HG02571 (cell line): Measurements from ENCODE around the gene IL1RAPL1.
A peak's percentile ranks its signal among the peaks of the same experiment; 100 is the strongest.

Experiments
- ATAC-seq: cut with Tn5 transposase; IDR thresholded peaks from one replicate; pipeline ENCODE4 v1.9.1; 2021; ENCODE audit warnings: mild to moderate bottlenecking, moderate library complexity; ENCODE audit not compliant: unreplicated experiment

Gene IL1RAPL1

DNA sequence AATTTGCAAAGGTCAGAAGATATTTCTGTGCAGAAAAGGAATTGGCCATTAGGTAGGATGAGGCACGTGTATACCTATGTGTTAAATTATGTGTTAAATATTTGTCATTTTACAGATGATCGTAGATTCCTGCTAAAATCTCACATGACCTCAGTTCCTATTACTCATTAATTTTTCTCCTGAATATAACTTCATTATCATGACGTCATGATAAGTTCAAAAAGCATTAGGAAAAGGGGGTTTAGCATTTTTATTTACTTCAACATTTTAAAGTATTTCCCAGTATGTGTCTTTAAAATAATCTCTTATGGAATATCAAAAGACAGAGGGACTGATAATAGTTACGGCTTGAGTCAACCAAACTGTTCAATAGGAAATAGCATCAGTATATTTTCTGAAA lies 372.8 kb downstream of the IL1RAPL1 start:
- ATAC-seq: no peak

GRCh38 chrX:28966331-28966730 lies 379.1 kb downstream of the IL1RAPL1 start:
- no peak for ATAC-seq

DNA sequence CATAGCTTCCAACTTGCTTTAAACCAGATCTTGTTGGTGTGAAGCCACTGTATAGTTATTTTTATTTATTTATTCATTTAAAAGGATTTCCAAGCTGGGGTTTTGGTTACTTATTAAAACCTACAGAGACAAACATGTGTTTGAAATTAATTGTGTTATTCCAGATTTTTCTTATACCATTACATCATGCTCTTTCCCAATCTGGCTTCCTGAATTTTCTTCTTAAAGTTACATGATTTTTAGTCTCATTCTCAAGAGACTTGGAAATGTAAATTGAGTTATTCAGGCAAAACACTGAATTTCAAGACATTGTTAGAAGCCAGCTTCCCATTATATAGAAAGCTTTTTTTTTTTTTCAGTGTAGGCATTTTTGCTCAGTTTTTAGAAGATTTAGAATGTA lies 381.9 kb downstream of the IL1RAPL1 start:
- ATAC-seq: no peak

DNA sequence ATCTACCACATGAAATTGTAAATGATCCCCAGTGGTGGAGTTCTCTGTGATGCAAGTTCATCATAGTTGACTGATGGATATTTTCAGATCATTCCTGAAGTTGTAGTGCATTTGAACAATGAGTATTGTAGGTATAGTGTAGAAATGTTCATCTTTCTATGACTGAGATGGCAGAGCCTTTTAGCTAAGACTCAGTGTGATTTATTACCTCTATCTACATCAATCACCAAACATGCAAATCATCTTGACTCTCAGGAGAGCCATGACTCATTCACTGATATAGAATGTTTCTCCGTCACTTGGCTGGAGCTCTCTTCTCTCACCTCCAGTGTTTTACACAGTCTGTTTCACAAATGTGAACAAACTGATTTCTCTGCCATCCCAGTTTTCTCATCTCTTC lies 392.6 kb downstream of the IL1RAPL1 start:
- no peak for ATAC-seq

- ATAC-seq: peak; percentile 60
Observed at GRCh38 chrX:28981952-28982351, 394.7 kb downstream of the IL1RAPL1 start.

DNA sequence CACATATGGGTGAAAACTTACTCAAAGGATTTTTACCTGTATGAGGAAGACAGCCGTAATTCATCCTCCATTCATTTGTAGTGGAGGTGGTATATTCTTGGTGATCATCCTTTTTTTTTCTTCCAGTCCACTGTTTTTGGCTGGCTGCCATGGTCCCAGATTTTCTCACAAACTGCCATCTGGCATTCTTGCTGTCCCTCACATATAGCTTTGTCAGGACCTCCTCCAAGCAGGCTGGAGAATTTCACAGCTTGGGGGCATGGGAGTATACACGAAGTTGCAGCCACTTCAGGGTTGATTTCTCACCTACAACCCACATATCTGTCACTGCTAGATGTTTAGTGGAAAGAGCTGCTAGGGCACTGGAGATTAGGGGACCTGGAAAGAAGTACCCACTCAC lies 401.0 kb downstream of the IL1RAPL1 start:
- ATAC-seq: no peak

GRCh38 chrX:28997706-28998463 lies 410.6 kb downstream of the IL1RAPL1 start:
- ATAC-seq: no peak

DNA sequence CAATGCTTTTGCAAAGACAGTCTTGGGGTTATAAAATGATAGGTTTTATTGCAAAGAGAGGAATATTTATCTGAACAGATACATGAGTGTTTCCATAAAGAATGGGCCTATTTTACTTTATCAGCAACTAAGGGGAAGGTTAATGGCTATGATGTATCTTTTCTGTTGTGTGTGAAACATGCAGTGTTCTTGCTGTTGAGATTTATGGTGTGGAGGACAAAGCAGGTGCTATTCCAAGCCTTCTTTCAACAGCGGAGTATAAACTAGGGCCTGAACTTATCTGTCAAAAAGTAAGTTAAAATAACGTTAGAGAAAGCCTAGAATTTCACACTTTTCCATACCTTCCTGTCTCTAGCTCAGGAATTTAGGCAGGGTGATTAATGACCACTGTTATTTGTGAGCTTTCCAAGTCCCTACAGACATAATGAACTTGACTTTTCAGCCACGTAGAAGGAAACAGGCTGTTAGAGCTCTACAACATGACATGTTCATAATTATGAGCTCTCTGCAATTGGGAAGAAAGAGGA lies 411.4 kb downstream of the IL1RAPL1 start:
- no peak for ATAC-seq

DNA sequence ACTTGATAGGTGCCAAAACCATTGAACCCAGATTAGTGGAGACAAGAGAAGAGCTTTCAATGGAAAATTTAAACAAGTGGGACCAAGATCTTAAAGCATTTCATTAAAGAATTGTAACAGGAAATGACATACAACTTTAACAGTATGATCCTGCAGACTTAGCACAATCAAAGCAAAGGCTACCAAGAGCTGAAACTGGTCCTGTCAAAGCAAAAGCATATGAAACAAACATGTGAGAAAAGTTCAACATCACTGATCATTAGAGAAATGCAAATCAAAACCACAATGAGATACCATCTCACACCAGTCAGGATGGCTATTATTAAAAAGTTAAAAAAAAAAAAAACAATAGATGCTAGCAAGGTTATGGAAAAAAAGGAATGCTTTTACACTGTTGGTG lies 425.6 kb downstream of the IL1RAPL1 start:
- ATAC-seq: no peak

DNA sequence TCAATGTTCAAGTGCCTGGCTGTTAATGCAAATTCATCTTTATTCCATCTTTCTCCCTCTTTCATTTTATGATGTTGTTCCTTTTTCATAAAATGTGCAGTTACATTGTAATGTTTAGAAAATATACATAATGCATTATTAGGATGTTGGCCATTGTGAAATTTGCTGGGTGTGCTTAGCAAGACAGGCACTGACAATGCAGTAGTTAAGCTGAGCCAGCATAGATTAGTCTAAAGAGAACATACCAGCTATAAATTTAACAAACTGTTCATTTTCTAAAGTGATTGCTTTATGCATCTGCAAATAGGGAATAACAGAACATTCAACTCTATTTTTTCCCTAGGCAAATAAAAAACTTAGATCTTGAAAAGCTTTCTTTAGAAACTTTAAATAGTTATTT lies 436.0 kb downstream of the IL1RAPL1 start:
- no peak for ATAC-seq

DNA sequence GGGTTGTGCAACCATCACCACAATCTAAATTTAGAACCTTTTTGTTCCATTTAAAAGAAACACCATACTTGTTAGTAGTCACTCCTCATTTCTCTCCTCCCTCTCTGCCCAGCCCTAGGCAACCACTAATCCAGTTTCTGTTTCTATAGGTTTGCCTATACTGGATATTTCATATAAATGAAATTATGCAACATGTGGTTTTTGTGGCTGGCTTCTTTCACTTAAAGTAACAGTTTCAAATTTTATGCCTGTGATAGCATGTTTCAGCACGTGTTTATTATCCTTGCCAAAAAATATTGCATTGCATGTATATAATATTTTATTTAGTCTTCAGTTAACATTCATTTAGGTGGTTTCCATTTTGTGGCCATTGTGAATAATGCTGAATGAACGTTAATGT lies 437.6 kb downstream of the IL1RAPL1 start:
- no peak for ATAC-seq

GRCh38 chrX:29039501-29039900 lies 452.3 kb downstream of the IL1RAPL1 start:
- no peak for ATAC-seq

GRCh38 chrX:29040160-29040559 lies 452.9 kb downstream of the IL1RAPL1 start:
- no peak for ATAC-seq

DNA sequence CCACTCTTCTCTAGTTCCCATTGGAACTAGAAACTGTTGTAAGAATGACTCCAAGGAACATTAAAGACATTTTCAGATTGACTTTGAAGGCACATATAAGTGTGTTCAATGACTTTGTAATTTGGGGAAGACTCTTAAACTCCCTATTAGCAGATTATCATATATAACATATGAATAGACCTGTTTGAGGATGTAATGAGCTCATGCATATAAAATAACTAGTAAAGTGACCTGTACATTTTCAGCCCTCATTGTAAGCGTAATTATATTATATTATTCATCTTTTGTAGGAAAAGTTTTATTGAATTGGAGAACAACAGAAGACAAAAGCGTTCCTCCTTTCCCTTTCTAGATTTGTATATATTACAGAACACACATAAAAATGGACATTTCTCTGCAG lies 455.1 kb downstream of the IL1RAPL1 start:
- ATAC-seq: no peak

DNA sequence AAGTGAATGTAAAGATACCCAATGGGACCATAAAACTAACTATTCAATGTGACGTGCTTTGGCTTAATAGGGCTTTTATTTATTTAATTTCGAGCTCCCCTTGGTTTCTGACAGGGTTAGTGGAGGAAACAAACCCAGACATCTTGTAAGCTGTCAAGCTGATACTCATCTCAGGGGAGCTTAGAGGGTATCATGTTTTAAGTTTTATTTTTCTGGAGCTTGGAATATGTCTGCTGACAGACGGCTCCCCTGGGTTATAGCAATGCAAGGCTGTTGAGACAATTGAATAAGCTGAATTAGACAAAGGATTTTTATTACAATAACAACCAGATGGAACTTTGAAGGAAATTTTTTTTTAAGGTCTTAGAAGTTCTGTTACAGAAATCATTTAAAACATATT lies 456.5 kb downstream of the IL1RAPL1 start:
- no peak for ATAC-seq

- ATAC-seq: no peak
Observed at GRCh38 chrX:29044423-29045184, 457.4 kb downstream of the IL1RAPL1 start.

DNA sequence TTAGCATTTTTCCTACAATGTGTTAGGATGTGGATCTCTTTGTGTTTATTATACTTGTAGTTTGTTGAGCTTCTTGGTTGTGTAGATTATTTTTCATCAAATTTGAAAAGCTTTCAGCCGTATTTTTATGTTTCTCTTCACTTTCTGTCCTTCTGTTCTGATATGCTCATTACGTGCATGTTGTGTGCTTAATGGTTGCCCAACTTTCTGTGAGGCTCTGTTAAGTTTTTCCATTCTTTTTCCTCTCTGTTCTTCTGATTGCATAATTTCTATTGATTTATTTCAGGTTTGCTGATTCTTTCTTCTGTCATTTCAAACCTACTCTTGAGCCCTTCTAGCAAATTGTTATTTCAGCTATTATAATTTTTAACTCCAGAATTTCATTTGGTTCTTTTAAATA lies 478.2 kb downstream of the IL1RAPL1 start:
- no peak for ATAC-seq

- no peak for ATAC-seq
Observed at GRCh38 chrX:29066516-29066915, 479.3 kb downstream of the IL1RAPL1 start.

DNA sequence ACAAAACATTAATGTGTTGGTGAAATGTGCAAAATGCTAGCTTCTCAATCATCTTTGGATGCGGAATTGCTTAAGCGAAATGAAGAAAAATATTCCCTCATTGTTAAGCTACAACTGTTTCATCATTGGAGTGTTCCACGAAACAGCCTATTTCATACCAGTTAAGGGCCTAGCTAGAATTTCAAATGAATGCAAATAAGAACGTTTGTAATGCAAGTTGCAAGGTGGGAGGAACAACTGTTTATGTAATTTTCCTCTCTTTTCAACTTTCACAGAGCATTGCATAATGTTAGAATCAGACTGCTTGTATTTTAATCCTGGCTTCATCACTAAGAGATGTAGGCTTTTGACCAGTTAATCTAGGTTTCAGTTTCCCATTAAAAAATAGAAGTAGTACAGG lies 480.1 kb downstream of the IL1RAPL1 start:
- ATAC-seq: no peak

DNA sequence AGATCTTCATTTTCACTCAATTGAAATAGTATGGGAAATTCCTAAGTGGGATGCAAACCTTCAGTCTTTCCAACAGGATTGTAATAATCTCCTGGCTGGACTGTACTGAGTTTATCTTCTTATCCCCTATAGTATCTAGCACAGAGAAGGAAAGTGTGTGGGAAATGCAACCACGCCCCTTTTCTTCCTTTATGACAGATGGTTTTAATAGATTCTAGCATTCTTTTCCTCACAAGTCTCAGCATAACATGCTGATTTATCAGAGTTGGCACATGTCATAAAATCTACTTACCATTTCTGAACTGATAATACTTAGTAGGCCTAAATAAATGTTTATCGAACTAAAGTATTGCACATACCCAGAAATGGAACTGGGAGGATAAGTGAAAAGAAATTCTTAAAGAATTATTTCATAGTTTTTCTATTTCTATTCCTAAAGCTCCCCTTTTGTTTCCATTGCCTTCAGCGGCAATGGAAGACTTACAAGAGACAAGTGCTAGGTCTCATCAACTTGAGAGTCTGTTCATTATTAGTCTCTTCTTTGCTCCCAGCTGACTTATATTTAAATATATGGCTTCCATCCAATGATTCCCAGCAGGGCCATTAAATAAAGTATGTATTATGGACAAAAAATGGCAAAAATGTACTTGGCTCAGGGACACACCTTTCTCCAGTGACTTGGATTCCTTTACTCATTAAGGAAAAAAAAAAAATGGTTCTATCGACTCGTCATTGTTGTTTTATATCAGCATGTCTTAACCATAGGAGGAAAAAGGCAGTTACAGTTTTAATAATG lies 484.5 kb downstream of the IL1RAPL1 start:
- ATAC-seq: no peak

DNA sequence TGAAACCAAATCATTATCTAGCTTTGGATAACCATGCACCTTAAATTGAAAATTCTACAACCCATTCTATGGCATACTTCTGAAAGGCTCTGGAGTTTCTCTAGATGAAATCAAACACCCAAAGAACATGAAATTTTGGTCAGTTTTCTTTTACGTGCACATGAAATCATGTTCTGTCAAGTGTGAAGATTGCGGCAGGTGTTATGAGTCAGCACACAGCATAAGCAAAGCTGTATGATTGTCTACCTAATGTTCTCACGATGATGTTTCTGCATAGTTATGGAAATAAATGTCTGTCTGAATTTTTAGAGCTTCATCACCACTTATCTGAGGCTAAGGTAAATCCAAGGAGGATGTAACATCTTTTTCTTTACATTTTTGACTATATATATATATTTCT lies 495.3 kb downstream of the IL1RAPL1 start:
- ATAC-seq: no peak
